ENCODE data around the gene RNU6-1. TPM values are rescaled to one million over a fixed set of nuclear protein-coding genes. Genes with fewer than 3 reads are reported as not detected.

RNU6-1 gene
- total and polyA plus RNA-seq, 2 donors from 2014 or later = not detected

DNA sequence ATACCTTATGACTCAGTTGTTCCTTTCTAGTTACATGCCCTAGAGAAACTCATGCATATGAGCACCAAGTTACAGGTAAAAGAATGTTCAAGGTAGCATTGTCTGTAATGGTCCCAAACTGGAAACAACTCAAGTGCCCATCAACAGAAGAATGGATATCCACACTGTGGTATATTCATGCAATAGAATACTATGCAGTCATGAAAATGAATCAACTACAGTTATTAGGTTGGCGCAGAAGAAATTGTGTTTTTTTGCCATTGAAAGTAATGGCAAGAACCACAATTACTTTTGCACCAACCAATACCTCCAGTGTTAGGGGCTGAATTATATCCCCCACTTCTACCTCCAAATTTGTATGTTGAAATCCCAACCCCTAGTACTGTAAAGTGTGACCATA is 9.7 kb upstream of the RNU6-1 start:
- H3K9me3 ChIP-seq (ENCODE audit: control insufficient read depth in 2 of 3, insufficient read depth in 1 of 3, low read length in 3 of 3) = no peaks in the 10 kb centered on the region
- H3K4me3 ChIP-seq (ENCODE audit: low read length in 3 of 3) = no peak overlapping the region
- H3K36me3 ChIP-seq (ENCODE audit: control insufficient read depth in 2 of 3, insufficient read depth in 3 of 3, low read length in 3 of 3) = no peaks in the 10 kb centered on the region
- no peak for FAIRE-seq
- H3K9ac ChIP-seq (ENCODE audit: low read length in 3 of 3) = no peak overlapping the region
- DNase-seq = no peak
- TF ChIP-seq, protein P1, sequence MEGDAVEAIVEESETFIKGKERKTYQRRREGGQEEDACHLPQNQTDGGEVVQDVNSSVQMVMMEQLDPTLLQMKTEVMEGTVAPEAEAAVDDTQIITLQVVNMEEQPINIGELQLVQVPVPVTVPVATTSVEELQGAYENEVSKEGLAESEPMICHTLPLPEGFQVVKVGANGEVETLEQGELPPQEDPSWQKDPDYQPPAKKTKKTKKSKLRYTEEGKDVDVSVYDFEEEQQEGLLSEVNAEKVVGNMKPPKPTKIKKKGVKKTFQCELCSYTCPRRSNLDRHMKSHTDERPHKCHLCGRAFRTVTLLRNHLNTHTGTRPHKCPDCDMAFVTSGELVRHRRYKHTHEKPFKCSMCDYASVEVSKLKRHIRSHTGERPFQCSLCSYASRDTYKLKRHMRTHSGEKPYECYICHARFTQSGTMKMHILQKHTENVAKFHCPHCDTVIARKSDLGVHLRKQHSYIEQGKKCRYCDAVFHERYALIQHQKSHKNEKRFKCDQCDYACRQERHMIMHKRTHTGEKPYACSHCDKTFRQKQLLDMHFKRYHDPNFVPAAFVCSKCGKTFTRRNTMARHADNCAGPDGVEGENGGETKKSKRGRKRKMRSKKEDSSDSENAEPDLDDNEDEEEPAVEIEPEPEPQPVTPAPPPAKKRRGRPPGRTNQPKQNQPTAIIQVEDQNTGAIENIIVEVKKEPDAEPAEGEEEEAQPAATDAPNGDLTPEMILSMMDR (IDR thresholded peaks at IDR 0.05; ENCODE audit: borderline replicate concordance, extremely low read depth, insufficient read depth) = no peak
- H3K27ac ChIP-seq (ENCODE audit: low read depth in 2 of 2, low read length in 2 of 2) = no peak overlapping the region
- intact Hi-C loops (cut with DNase I) = no loop called here
- peaks cover 0 to 8% (median 4%) of the 10 kb centered on the region in 3 donors for H3K4me1 ChIP-seq (ENCODE audit: control insufficient read depth in 2 of 3, insufficient read depth in 2 of 3, low read depth in 1 of 3, low read length in 3 of 3)
- no peaks in the 10 kb centered on the region for H3K27me3 ChIP-seq (ENCODE audit: control insufficient read depth, insufficient read depth, low read length)

DNA sequence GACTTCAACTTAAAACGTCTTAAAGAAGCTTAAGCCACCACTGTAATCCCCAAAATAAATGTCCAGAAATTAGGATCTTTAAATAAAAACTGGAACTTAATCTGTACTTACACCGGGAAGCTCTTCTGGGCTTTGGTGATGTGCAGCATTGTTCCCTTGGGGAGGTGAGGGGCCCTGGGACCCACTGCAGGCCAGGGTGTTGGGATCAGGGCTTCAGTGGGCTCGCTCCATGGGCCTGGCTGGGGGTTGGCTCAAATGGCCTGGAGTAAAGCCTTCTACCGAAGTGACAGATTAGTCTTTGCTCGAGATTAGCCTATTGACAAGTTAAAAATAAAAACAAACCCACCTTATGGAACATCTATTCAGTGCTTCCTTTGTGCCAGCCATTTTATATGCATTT is 6.1 kb upstream of the RNU6-1 start:
- no peak for FAIRE-seq
- H3K27ac ChIP-seq (ENCODE audit: low read depth in 2 of 2, low read length in 2 of 2) = no peak overlapping the region
- H3K36me3 ChIP-seq (ENCODE audit: control insufficient read depth in 2 of 3, insufficient read depth in 3 of 3, low read length in 3 of 3) = no peaks in the 10 kb centered on the region
- H3K9ac ChIP-seq (ENCODE audit: low read length in 3 of 3) = no peak overlapping the region
- H3K9me3 ChIP-seq (ENCODE audit: control insufficient read depth in 2 of 3, insufficient read depth in 1 of 3, low read length in 3 of 3) = no peaks in the 10 kb centered on the region
- TF ChIP-seq, protein P1 (IDR thresholded peaks at IDR 0.05; ENCODE audit: borderline replicate concordance, extremely low read depth, insufficient read depth) = no peak
- H3K27me3 ChIP-seq (ENCODE audit: control insufficient read depth, insufficient read depth, low read length) = no peaks in the 10 kb centered on the region
- no peak overlapping the region for H3K4me3 ChIP-seq (ENCODE audit: low read length in 3 of 3)
- intact Hi-C loops (cut with DNase I) = no loop called here
- DNase-seq = peak in 1 of 5 donors; percentile 17
- H3K4me1 ChIP-seq (ENCODE audit: control insufficient read depth in 2 of 3, insufficient read depth in 2 of 3, low read depth in 1 of 3, low read length in 3 of 3) = peaks cover 3 to 23% (median 7%) of the 10 kb centered on the region in 3 donors

GRCh38 chr15:67843571-67844387 is 3.9 kb upstream of the RNU6-1 start:
- no peaks in the 10 kb centered on the region for H3K9me3 ChIP-seq (ENCODE audit: control insufficient read depth in 2 of 3, insufficient read depth in 1 of 3, low read length in 3 of 3)
- peaks cover 3 to 27% (median 11%) of the 10 kb centered on the region in 3 donors for H3K4me1 ChIP-seq (ENCODE audit: control insufficient read depth in 2 of 3, insufficient read depth in 2 of 3, low read depth in 1 of 3, low read length in 3 of 3)
- no peaks in the 10 kb centered on the region for H3K27me3 ChIP-seq (ENCODE audit: control insufficient read depth, insufficient read depth, low read length)
- H3K9ac ChIP-seq (ENCODE audit: low read length in 3 of 3) = no peak overlapping the region
- no peaks in the 10 kb centered on the region for H3K36me3 ChIP-seq (ENCODE audit: control insufficient read depth in 2 of 3, insufficient read depth in 3 of 3, low read length in 3 of 3)
- peak overlapping the region; percentile 34 to 47 for H3K27ac ChIP-seq (ENCODE audit: low read depth in 2 of 2, low read length in 2 of 2)
- intact Hi-C loops (cut with DNase I) = no loop called here
- DNase-seq (peak in 4 of 5 donors; percentile 91 to 96 (median 92)), FAIRE-seq (no peak)
- H3K4me3 ChIP-seq (ENCODE audit: low read length in 3 of 3) = no peak overlapping the region
- TF ChIP-seq, protein P1 (IDR thresholded peaks at IDR 0.05; ENCODE audit: borderline replicate concordance, extremely low read depth, insufficient read depth) = no peak
